ENCODE results near the gene CCDC169. TPM values are rescaled to one million over a fixed set of nuclear protein-coding genes. Genes with fewer than 3 reads are reported as not detected.

CCDC169 gene
- total and polyA plus RNA-seq, 4 donors, result 2.1 TPM; not detected in 3

GRCh38 chr13:36288794-36289391, 8.7 kb downstream of the CCDC169 start:
- Histone ChIP-seq H3K9me3 (ENCODE audit: control insufficient read depth in 4 of 4, low read length in 3 of 4) (no peaks in the 10 kb centered on the region), H3K27me3 (ENCODE audit: control insufficient read depth in 4 of 4, insufficient read depth in 4 of 4, low read length in 3 of 4) (peaks cover 0 to 9% (median 0%) of the 10 kb centered on the region in 4 donors), H3K4me3 (ENCODE audit: low read depth in 1 of 3, low read length in 3 of 3) (no peak overlapping the region), H3K9ac (ENCODE audit: low read depth in 1 of 2, low read length in 2 of 2) (no peak overlapping the region), H3K36me3 (ENCODE audit: control insufficient read depth in 4 of 4, insufficient read depth in 3 of 4, low read depth in 1 of 4, low read length in 3 of 4) (no peaks in the 10 kb centered on the region), H3K4me1 (ENCODE audit: control insufficient read depth in 4 of 4, insufficient read depth in 4 of 4, low read length in 3 of 4) (no peaks in the 10 kb centered on the region), H3K27ac (ENCODE audit: low read depth in 1 of 2, low read length in 2 of 2) (no peak overlapping the region)
- TF ChIP-seq NR2F2 (IDR thresholded peaks at IDR 0.05) (no peak), FOXA1 (IDR thresholded peaks at IDR 0.05) (no peak), TAF1 (conservative IDR thresholded peaks at IDR 0.05) (no peak), GABPA (IDR thresholded peaks at IDR 0.05 in 1 of 2, conservative IDR thresholded peaks at IDR 0.05 in 1 of 2) (no peak), JUND (IDR thresholded peaks at IDR 0.05) (no peak), HNF4G (IDR thresholded peaks at IDR 0.05) (no peak), HNF4A (conservative IDR thresholded peaks at IDR 0.05) (no peak), ZBTB33 (IDR thresholded peaks at IDR 0.05) (no peak), RXRA (IDR thresholded peaks at IDR 0.05) (no peak), RAD21 (IDR thresholded peaks at IDR 0.05) (no peak), YY1 (IDR thresholded peaks at IDR 0.05) (no peak), FOXA2 (IDR thresholded peaks at IDR 0.05) (no peak), EGR1 (IDR thresholded peaks at IDR 0.05; ENCODE audit: low read depth in 2 of 2) (no peak), SP1 (IDR thresholded peaks at IDR 0.05) (no peak)
- TF ChIP-seq, protein P1, sequence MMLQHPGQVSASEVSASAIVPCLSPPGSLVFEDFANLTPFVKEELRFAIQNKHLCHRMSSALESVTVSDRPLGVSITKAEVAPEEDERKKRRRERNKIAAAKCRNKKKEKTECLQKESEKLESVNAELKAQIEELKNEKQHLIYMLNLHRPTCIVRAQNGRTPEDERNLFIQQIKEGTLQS (IDR thresholded peaks at IDR 0.05), result no peak
- TF ChIP-seq, protein P2, sequence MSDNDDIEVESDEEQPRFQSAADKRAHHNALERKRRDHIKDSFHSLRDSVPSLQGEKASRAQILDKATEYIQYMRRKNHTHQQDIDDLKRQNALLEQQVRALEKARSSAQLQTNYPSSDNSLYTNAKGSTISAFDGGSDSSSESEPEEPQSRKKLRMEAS (IDR thresholded peaks at IDR 0.05), result no peak
- TF ChIP-seq, protein P3, sequence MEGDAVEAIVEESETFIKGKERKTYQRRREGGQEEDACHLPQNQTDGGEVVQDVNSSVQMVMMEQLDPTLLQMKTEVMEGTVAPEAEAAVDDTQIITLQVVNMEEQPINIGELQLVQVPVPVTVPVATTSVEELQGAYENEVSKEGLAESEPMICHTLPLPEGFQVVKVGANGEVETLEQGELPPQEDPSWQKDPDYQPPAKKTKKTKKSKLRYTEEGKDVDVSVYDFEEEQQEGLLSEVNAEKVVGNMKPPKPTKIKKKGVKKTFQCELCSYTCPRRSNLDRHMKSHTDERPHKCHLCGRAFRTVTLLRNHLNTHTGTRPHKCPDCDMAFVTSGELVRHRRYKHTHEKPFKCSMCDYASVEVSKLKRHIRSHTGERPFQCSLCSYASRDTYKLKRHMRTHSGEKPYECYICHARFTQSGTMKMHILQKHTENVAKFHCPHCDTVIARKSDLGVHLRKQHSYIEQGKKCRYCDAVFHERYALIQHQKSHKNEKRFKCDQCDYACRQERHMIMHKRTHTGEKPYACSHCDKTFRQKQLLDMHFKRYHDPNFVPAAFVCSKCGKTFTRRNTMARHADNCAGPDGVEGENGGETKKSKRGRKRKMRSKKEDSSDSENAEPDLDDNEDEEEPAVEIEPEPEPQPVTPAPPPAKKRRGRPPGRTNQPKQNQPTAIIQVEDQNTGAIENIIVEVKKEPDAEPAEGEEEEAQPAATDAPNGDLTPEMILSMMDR (IDR thresholded peaks at IDR 0.05; ENCODE audit: low read depth, low read length, missing input control), result no peak
- TF ChIP-seq, protein P4, sequence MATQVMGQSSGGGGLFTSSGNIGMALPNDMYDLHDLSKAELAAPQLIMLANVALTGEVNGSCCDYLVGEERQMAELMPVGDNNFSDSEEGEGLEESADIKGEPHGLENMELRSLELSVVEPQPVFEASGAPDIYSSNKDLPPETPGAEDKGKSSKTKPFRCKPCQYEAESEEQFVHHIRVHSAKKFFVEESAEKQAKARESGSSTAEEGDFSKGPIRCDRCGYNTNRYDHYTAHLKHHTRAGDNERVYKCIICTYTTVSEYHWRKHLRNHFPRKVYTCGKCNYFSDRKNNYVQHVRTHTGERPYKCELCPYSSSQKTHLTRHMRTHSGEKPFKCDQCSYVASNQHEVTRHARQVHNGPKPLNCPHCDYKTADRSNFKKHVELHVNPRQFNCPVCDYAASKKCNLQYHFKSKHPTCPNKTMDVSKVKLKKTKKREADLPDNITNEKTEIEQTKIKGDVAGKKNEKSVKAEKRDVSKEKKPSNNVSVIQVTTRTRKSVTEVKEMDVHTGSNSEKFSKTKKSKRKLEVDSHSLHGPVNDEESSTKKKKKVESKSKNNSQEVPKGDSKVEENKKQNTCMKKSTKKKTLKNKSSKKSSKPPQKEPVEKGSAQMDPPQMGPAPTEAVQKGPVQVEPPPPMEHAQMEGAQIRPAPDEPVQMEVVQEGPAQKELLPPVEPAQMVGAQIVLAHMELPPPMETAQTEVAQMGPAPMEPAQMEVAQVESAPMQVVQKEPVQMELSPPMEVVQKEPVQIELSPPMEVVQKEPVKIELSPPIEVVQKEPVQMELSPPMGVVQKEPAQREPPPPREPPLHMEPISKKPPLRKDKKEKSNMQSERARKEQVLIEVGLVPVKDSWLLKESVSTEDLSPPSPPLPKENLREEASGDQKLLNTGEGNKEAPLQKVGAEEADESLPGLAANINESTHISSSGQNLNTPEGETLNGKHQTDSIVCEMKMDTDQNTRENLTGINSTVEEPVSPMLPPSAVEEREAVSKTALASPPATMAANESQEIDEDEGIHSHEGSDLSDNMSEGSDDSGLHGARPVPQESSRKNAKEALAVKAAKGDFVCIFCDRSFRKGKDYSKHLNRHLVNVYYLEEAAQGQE (IDR thresholded peaks at IDR 0.05), result no peak
- DNase-seq (ENCODE audit: low spot score), result no peak

Data from liver (tissue), 9 donors.